Measurements from ENCODE around the gene STUM.

Gene STUM

DNA sequence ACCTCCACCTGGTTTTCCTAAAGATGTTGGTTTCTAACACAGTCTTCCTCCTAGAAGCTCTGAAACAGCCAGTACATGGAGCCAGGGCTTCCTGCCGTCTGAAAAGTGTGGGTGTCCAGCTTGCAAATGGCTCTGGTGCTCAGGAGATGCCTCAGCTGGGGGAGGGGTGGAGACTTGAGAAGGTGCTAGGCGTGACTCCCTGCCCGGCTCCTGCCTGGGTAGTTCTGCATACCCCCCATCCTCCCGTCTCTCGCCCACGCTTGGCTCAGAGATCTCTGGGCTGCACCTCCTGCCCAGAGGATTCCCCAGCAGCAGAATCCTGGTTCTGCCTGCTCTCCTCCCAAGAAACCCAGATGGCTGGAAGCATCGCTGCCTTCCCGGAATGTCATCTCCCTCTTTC, 16.9 kb downstream of the STUM start:
- DNase-seq, result no peak

DNA sequence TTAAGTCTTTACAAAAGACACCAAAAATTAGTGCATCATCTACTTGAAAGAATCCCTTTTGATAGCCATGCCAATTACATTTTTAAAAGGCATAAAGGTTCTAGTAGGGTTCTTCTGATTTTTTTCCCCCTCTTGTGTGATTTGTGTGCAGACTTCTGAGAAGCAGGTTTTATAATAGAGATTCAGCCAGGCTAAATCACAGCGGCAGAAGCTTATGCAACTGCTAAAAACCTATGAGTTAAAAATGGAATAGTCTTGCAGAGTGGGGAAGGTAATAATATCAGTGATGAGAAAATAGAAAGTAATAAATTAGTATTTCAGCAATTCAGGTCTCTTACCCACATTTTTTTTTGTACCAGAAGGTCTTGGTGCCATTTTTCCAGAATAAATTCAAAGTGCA, 17.7 kb downstream of the STUM start:
- no peak for DNase-seq

DNA sequence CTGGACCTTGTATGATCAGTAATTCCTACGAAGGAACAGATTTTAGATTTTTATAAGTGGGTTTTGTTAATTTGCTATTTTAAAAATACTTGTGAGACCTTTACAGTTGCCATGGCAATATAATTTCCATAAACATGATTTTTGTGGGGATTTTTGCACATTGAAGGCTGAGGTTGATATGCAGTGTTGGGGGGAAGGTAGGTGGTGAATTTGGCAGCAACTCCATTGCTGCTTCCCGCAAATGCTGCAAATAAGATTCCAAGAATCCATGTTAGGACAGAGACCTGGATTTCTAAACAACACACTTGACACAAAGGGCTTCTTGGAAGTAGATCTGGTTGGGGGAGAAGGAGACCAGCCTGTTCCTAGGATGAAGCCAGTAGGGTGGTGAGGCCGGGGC, 18.2 kb downstream of the STUM start:
- DNase-seq, result no peak

DNA sequence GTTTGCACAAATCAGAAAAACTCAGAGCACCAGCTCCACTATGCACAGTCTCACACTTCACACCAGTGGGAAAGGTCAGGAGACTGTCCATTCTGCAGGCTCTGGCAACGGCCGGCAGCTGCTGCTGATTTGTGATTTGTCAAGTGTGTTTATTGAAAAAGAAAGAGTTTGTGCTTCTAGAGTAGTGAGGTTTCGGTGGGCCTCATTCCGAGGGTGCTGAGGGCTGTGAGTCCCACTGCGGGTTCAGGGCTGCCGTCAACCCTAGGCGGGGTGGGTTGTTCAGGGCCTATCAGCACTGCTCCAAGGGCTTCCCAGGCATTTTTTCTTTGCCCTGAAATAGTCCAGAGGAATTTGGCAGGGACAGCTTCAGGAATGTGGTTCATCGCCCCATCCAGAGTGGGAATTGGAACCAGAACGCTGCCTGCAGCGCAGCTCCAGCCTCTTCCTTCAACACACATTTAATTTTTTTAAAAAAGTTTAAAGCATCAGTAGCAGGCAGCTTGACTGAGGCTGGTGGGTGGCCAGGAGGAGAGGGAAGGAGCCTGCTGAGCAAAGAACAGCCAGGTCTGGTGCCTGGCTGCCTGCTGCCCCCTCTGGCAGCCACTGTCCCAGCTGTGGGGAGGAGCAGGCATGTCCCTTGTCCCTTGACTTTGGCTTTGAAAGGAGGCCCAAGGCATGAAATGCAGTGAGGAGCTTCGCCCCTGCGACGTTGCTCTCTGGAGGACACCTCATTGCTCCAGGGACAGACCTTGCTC, 19.7 kb downstream of the STUM start:
- DNase-seq, result no peak

DNA sequence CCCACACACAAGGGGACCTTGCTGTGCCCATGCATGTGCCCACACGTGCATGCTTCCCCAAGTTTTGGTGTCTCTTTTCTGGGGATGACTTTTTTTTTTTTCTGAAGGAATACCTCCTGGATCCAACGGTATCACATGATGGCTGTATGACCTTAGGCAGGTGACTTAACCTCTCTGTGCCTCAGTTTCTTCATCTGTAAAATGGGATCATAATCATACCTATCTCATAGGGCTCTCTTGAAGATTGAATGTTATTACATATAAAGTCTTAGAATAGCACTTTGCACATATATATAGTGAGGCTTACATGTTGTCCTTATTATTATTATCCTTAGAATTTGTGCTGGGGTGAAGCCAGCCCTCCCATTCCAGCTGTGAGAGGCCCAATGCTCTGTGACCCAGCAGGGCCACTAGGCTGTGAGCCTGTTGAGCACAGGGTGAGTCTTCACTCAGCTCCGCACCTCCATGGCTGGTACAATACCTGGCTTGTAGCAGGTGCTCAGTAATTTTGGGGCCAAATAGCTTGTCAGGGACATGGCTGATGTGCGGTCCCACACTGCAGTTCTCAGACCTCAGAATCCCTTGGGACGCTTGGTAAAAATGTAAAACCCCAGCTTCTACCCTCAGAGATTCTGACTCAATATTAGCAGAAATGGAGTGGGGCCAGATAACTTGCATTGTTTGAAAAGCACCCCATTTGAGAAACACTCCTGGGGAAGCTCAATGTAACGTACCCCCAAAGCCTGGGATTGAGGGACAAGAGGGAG, 20.6 kb downstream of the STUM start:
- no peak for DNase-seq

DNA sequence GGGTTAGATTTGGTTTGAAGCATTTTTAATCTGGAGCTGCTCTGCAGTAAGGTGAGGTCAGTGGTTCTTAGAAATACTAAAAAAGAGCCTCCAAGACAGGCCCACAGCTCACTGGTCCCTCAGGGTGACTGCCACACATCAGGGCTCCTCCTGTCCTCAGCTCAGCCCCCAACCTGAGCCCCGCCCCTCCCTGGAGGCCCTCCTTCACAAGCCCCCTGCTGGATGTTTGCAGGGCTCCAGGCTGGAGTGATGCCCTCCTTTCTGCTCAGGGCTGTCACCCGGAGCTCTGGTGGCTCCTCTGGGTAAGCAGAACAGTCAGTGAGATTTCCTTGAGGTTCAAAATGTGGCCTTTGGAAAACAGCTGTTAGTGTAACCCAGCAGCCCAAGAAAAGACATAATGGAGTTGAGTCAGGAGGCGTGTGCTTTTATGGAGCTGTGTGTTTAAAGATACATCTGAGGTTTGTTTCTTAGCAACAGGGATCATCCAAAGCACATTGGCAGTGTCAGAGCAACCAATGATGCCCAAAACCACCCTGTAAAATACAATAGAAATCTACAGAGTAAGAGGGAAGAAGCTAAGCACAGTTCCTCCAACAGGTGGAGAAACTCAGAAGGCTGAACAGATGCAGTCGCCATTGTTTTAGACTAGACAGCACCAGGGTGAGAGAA, 21.4 kb downstream of the STUM start:
- DNase-seq, result peak; percentile 5

DNA sequence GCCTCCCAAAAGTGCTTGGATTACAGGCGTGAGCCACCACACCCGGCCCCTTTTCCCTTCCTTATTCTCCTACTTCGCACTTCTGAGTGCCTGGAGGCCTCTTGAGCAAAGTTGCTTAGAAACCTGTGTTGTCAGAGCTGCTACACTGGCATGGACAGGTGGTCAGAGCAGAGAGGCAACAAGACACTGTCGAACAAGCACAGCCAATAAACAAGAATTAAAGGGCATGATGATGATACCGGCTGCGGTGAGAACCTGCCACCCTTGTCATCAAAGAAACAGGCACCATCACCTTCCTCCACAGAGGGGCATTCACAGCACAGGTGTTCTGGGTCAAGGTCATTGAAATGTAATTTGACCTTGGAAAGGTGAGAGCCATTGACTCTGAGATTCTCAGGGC, 23.3 kb downstream of the STUM start:
- DNase-seq, result no peak

DNA sequence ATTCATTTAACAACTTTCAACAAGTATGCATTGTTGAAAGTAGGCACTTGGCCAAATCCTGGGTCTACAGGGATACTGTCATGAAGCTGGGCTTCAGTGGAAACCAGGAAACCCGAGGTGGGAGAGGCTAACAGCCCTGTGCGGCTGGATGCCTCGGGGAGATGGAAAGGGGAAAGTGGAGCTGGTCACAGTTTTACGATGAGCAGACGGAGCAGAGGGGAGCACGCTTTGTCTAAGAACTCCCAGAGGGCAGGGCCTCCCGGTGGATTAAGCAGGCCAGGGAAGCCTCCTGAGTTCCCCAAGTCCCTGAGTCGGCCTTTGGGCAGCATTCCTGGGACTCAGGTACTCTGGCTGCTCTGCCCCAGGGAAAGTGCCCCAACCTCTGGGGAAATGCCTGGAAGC, 23.8 kb downstream of the STUM start:
- DNase-seq, result no peak

DNA sequence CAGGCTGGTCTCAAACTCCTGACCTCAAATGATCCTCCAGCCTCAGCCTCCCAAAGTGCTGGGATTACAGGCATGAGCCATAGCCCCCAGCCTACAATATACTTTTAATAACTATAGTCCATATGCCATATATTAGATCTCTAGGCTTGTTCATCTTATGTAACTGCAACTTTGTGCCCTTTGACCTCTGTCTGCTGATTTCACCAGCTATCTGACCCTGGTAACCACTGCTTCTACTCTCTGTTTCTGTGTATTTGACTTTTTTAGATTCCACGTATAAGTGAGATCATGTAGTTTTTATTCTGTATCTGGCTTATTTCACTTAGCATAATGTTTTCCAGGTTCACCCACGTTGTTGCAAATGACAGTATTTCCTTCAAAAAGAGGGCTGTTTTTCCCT, 25.5 kb downstream of the STUM start:
- DNase-seq, result no peak

DNA sequence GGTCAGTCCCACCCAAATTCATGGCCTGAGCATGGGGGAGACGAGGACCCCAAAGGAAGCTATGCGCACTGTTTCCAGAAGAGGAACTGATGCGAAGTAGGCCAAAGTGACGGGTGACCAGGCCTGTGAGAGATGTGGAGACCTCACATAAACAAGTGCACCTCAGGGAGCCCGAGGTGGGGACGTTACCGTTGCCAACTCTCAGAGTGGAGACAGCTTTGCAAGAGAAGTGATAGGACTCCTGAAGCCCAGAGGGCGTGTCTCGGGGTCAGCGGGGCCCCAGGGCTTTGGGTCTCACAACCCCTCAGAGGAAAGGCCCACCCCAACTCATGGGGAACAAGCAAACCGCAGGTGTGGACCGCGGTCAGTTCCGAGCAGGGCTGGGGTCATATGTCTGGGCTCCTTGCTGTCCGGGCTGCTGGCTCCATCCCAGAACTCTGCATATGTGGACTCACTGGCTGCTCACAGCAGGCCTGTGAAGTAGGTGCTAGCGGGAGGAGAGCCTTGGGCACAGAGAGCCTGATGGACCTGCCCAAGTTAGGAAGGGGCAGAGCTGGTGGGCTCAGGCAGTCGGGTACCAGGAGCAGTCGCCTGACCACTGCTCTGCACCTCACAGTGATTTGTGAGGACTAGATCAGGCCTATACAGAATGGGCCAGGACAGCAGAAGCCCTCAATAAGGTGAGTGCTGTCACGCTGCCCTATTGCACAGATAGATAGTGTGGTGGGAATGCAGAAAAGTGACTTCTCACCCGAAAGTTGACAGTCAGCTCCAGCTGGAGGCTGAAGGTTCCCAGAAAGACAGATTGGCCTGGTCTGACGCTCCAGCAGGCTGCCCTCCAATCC, 26.2 kb downstream of the STUM start:
- no peak for DNase-seq

DNA sequence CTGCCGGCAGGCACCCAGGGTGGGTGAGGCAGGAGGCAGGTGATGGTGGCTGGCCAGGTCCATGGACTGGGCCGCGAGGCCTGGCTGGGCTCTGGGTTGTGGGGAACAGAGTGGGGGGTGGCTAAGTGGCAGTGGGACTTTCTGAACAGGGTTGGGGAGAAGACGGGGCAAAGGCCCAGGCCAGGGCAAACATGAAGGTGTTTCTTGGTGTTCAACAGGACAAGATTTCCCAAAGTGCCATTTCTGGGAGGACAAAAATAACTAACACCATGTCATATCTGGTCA, 26.8 kb downstream of the STUM start:
- no peak for DNase-seq

DNA sequence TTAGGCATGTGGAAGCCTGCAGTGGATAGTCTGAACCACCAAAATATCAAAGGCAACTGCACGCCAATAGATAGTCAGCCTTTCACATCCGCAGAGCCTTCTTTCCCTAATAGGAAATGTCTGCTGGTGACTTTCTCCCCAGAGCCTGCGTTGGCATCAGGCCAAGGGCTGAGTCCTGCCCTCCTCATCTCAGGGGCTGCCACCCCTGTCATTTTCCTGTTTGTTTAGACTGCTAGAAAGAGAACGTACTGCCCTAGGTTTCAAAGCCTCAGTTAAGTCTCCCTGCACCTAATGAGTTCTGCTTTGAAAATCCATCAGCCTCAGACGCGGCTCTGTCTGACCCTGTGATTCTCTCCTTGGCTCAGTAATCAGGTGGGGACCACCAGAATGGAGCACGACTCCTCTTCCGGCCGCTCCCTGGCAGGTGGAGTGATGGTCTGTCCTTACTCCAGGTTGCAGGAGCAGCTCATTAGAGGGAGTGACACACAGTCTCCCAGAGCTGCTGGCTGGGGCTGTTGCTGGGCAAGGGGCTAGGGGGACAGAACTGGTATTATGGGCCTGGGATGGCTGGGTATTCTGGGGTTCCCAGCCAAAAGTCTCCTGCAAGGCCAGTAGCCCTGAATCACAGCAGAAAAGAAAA, 27.3 kb downstream of the STUM start:
- no peak for DNase-seq

DNA sequence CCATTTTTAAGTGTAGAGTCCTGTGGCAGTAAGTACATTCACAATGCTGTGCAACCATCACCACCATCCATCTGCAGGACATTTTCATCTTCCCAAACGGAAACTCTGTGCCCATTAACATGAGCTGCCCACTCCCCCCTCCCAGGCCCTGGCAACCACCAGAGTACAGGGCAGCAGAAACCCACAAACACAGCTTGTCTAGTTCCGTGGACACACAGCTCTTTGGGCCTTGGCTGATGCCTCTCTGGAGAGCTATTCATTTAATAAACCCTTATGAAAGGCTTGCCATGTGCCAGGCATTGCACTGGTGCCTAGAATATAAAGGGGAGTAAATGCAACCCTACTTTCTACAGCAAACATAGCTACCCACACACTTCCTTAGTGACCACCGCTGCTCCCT, 28.0 kb downstream of the STUM start:
- DNase-seq, result no peak

DNA sequence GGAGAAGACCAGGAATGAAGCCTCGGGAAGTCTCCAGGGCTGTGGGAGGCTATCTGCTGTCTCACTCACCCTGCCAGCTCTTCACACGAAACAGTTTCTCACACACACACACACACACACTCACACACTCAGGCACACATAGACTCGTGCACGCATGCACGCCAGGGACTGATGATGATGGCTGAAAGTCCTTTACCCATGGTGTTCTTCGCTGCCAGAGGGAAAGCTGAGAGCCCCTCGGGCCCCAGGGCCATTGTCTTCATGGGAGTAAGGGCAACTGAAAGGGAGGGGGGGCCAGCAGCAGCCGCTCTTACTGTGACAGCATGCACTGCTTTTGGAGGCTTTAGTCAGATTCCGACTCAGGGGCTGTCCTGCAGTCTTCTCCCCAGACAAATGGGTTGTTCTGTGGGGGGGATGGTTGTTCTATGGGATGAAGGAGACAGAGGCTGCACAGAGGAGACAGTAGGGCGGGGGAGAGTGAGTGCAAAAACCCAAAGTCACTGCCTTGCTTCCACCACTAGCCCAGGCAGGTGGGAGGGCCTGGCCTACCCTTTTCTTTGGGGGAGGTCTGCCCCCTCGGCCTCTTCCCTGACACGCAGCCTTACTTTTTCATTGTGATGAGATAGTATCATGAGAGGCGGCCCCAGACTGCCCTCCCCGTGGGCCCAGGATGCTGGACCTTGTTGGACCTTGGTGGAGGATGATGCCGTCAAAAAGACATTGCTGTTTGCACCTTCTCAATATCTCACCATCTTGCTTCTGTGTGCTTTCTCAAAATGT, 29.0 kb downstream of the STUM start:
- DNase-seq, result no peak

DNA sequence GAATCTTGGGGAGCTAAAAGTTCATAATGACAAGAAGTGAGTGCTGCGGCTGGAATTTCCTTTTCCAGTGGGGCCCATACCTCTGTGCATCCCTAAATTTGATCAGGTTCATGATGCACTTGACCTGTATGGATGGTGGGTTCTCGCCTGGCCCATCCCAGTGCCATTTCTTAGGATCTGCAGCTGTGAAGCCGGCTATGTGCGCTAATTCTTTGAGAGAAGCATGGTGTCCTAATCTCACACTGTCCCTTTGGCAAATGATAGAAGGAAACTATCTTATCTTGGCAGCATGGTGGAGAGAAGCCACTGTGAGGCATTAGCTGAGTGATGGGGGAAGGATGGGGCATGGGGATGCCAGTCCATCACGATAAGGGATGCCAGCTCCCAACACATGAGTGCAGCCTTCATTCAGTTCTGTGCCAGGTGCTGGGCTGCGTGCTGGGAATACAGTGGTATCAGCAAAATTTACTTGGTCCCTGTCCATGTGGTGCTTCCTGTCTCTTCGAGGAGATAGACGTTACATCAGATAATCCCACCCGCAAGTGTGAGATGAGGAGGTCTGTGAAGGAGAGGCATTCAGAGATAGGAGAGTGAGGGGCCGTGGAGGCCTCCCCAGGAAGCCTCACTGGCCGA, 30.5 kb downstream of the STUM start:
- no peak for DNase-seq

DNA sequence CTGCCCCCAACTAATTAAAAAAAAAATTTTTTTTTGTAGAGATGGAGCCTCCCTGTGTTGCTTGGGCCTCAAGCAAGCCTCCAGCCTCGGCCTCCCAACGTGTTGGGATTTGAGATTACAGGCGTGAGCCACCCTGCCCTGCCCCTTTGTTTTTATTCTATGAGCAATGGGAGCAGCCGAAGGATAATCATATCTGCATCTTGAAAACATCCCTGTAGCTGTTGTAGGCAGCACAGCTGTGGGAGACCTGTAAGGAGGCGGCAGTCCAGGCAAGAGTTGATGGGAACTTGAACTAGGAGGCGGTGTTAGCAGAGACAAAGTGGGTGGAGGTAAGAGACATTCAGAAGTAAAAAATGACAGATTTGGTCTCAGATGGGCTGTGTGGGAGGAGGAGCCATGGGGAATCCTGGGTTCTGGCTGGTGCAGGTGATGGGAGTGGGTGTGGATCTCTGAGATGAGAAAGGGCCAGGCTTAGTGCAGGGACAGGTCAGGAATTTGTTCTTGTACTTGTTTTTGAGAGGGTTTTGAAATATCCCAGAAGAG, 31.3 kb downstream of the STUM start:
- DNase-seq, result no peak

DNA sequence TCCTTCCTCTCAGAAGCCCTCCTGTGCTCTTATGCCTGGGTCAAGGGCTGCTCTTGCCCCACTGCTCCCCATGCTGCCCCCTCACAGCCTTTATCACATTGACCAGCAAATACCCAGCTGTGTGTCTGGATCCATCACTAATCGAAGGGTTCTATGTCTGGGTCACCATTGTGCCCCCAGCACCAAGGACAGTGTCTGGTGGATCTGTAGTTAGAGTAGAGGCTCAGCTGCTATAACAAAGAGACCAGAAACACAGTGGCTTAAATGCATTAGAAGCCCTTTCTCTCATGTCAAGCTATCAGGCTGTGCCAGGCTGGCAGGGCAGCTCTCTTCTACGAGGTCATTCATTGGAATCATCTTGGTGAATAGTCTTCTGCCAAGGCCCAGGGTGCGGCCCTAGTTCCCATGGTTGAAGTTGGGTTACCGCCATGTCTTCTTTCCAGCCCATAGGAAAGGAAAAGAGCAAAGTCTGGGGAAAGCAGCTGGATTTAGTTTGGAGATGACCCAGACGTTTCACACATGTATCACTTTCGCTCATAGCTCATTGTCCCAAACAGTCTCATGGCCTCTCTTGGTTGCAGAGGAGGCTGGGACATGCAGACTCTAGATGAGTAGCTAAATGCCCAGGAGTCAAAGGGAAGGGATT, 32.2 kb downstream of the STUM start:
- no peak for DNase-seq

DNA sequence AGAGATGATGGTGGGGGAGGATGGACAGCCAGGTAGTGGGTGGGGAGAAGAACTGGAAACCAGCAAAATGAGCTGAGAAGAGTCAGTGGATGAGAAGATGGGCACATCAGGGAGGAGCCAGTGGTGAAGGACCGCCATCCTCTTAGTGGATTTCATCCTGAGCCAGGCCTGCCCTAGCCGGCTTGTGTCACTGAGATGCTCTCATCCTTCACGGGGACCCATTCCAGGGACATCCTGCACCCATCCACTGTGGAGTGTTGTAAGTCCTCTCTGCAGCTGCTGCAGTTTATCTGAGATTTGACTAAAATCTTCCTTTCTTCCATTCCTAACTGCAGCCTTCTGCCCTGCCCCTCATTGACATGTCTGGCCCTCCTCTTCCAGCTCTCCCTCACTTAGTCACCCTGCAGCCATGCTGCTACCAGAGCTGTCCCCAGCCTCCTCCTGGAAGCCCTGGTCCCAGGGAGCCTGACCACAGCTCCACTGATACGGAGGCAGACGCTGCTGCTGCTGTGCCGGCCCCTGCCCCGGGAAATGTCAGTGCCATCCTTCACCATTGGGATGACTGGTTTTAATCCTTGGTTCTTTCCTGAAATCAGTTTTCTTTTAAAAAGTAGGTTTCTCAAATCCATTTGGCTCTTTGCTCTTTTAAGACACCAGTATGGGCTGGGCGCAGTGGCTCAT, 33.2 kb downstream of the STUM start:
- no peak for DNase-seq

DNA sequence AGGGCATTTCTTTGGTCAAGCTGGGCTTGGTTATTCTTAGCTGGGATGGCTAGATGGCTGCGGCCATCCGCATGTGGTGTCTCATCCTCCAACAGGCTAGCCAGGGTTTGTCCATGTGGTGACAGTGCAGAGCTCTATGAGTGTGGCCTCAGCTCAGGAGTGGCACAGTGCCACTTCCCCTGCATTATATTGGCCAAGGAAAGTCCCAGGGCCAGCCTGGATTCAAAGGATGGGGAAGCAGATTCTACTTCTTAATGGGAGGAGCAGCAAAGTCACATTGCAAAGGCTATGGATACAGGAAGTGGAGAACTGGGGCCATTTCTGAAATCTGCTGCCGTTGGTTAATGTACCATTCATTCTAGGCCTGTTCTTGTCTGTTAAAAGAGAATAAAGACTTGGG, 34.4 kb downstream of the STUM start:
- DNase-seq, result no peak

DNA sequence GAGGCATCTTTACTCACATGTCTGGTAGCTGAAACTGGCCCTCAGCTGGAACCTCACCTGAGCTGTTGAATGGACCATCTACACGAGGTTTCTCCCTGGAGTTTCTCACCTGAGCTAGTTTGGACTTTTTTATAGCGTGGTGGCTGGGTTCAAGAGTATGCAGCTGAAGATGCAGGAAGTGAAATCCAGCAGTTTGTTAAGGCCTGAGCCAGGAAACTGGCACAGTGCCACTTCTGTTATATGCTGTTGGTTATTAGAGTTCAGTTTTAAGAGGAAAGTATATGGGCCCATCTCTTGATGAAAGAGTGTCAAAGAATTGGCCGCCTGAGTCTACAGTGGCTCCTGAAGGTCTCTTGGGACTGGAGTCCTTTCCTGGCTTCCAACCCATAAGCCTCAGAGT, 35.6 kb downstream of the STUM start:
- no peak for DNase-seq

Data from stimulated activated CD4-positive, alpha-beta T cell treated with anti-CD3 and anti-CD28 coated beads, Interleukin-12 subunit alpha, Interleukin-12 subunit beta, amount 100 ng/mL, for 4 hours (primary cell).